HG02943 (cell line): Measurements from ENCODE around the gene JAZF1.

Experiments
- ATAC-seq: cut with Tn5 transposase; IDR thresholded peaks from one replicate; pipeline ENCODE4 v1.9.1; 2021; ENCODE audit warnings: mild to moderate bottlenecking, low read depth, moderate library complexity; ENCODE audit not compliant: unreplicated experiment

The JAZF1 gene

GRCh38 chr7:28180364-28181147 is at the start of gene JAZF1:
Gene JAZF1 (minus strand): TSS chr7:28180795.
- ATAC-seq = no peak

DNA sequence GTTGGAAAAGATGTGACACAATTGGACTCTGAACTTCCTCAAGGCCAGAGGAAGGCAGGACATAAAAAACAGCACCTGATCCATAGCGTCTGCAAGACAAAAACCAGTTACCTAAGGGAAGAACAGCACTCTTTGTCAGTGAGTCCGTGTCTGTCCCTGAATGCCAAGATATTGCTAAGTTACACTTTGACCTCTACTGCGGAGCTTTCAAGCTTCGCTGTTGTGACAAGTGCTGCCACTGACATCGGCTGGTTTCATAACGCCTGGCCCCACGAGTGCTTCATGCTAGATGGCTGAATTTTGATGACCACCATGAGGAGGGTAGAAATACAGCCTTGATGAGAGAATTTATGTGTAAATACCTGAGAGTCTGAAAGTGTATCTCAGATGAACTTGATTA is 49.7 kb upstream of the JAZF1 start:
- no peak for ATAC-seq

DNA sequence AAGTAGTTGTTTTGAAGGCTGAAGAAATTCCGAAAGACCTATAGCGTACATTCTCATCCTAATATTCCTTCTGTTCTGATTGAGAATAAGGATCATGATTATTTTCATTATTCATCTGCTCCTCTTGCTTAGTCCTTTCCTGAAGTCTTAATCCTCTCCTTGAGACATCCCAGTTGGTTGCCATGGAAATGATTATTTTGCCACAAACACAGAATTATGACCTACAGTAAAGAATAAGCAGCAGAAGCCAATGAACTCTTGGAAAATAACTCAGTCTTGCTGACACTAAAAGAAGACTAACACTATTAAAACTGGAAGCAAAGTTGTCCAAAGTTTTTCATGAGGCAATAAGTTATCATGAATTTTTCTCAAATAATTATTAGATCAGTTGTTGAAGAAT is 47.8 kb upstream of the JAZF1 start:
- no peak for ATAC-seq

DNA sequence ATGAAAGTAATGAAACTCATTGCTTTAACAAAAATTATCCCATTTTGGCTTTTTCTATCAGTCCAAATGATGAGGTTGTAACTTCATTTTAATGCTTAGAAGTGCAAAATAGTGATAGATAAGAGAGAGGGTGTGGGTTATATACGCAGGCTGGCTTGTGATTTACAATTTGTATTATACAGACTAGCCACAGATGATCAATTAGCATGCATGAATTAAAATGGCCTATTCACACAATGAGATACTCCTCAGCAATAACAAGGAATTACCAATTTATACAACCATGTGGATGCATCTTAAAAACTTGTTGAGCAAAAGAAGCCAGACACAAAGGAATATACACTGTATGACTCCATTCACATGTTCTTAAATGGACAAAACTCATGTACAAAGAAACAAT is 45.4 kb upstream of the JAZF1 start:
- ATAC-seq = no peak

DNA sequence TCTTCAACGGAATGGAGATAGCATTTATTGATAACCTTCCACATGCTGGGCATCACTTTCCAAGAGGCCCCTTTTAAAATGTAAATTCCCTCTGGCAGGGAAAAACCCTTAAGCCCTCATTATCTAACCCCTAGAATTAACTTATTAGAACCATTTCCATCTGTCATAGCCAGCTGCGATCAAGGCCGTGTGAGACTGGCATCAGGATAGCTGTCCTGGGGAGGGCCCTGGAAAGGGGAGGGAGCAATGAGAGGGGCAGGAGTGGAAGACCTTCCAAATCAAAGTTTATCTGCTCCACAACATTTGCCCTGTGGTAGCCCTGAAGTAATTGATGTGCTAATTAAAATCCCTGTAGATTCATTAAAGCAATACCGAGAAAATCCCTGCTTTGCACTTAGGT is 45.0 kb upstream of the JAZF1 start:
- ATAC-seq = no peak

DNA sequence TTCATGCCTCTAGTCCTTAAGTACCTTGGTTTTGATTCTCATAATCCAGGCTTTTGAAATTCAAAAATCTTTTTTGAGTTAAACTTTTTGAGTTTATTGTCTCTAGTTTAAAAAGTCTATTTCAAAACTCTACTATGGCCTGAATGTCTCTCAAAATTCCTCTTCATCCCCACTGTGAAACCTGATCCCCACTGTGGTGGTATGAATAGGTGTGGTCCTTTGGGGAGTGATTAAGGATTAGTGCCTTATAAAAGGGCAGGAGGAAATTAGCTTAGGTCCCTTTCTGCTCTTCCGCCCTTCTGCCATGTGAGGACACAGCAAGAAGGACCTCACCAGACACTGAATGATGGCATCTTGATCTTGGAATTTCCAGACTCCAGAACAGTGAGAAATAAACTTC is 44.1 kb upstream of the JAZF1 start:
- no peak for ATAC-seq

DNA sequence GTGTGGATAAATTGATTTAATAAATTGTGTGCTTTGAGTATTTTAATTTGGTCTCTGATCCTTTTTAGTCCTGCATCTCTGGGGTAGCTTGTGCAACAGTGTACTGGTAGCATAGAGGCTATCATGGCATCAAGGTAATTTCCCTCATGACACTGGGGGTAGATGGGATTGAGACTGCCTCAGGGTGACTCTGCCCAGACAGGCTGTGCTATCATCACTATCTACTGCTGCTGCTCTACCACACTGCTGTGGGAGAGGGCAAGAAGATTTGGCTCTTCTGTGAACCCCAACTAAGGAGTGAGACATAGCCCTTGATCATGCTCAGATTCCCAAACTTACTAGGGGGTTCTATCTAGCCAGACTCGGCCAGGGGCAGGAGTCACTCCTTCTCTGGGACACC is 43.6 kb upstream of the JAZF1 start:
- no peak for ATAC-seq

DNA sequence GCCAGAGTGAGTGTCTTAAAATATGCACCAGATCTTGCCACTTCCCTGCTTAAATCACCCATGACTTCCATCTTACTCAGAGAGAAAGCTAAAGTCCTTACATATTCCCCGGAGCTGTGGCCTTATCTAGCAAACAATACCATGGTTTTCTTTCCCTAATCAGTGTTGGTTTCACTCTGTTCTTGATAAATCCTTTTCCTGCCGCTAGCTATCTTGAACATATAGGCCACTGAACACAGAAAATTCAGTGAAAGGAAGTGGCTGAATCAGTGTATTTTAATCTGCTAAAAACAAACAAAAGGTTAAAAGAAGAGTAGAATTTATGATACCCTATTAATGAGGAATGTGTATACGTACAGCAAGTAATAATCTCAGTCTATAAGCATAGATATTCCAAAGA is 42.0 kb upstream of the JAZF1 start:
- no peak for ATAC-seq

DNA sequence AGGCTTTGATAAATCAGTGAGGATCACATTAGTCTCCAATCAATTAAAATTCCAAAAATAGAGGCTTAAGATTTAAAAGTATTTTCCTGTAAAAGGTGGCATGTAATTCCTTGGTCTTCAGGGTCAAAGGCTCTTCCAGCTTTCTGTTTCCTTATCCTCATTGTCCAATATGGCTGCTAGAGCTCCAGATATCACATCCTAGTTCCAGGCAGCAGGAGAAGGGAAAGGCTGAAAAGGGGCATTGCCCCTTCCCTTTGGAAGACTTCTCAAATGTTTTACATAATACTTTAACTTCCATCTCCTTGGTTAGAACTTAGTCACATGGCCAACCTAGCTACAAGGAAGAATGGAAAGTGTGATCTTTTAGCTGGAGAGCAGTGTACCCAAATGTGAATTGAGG is 39.2 kb upstream of the JAZF1 start:
- ATAC-seq = no peak

- ATAC-seq = no peak
These were observed 36.5 kb upstream of the JAZF1 start for GRCh38 chr7:28217143-28217542.

- ATAC-seq = no peak
These were observed 30.4 kb upstream of the JAZF1 start for GRCh38 chr7:28211006-28211405.

GRCh38 chr7:28208506-28208905 is 27.9 kb upstream of the JAZF1 start:
- no peak for ATAC-seq

DNA sequence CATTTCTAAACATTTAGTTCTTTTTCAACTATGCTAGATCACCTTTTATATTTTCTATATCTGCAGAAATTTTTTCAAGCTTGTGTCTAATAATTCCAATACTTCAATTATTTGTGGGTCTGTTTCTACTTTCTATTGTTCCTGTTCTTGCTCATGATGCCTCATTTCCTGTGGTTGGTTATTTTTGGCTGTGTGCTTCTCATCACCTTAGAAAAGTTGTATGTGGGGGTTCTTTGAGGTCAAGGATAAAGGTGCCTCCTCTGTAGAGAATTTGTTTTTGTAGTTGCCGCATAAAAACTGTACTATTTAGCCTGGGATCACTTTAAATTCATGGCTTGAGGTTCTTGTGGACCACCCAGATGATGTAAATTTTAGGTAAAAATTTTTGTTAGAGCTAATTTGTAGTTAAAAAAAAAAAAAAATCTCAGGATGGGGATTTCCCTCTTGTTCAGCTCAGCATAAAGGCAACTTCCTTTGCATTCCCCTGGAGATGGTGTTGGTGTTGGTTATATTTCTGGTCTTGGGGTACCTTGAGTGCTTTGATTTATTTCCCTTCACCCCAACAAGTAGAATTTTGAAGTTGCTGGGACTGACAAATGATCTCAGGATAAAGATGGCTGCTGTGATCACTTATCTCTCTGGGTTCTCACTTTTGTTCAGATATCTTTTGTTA is 27.0 kb upstream of the JAZF1 start:
- no peak for ATAC-seq

DNA sequence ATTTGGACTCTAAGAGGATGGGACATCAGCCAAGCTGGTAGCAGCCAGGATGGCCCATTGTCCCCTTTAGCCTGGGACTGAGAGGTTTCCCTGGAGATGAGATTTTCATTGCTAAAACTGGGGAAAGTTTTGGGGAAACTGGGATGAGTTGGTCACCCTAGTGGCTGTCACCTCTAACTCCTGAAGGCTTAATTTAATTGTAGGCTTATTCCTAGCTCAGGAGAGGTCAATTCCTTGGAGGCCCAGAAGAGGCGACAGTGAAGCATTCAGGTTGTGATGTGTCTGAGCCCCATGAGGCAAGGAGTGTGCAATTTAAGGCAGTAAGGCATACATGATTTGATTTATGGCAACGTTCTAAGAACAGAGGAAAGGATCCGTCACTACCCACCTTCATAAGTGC is 24.9 kb upstream of the JAZF1 start:
- no peak for ATAC-seq

- no peak for ATAC-seq
These were observed 23.1 kb upstream of the JAZF1 start for GRCh38 chr7:28203508-28204240.

DNA sequence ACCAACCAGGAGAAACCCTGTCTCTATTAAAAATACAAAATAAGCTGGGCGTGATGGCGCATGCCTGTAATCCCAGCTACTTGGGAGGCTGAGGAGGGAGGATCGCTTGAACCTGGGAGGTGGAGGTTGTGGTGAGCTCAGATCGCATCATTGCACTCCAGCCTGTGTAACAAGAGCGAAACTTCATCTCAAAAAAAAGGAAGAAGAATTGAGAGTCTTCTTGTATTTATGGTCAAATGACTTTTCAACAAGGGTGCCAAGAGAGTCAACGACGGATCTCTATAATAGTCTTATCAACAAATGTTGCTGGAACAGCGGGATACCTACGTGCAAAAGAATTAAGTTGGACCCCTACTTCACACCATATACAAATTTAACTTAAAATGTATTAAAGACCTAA is 21.6 kb upstream of the JAZF1 start:
- ATAC-seq = no peak

GRCh38 chr7:28201131-28201530 is 20.5 kb upstream of the JAZF1 start:
- ATAC-seq = no peak

DNA sequence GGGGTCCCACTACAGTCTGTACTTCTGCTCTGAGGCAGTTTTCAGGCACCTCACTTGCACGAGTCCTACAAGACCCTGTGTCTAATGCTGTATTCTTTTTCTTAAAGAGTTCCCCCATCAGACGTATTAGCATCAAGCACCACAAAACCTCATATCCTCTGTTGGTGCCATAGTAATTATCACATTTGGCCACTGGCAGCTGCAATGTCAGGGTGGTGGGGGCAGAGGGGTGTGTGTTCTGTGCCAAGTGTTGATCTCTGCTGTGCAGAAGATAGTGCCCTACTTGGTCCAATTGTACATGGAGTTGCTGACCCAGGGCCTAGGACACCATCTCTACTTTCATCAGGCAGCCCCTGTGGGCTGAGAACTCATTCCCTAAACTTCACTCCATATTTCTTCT is 20.0 kb upstream of the JAZF1 start:
- no peak for ATAC-seq

DNA sequence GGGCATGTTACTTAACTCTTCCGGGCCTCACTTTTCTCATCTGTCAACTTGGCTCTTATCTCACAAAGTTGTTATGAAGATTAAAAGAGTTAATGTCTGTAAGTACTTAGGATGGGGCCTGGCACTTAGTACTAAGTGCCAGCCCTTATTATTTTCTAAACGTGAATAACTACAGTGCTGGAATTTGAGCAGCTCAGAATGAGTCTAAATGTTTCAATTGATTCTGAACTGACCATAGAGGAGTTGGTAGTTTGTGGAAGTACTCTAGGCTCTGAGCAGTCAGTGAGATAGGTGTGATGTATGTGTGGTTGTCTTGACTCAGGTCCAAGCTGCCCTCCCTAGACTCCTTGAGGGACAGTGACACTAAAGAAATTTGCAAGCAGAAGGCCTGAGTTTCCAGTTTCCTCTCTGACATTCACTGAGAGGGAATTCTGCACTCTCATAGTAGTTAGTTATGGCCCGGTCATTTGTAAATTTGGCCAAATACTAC is 18.5 kb upstream of the JAZF1 start:
- no peak for ATAC-seq

- no peak for ATAC-seq
These were observed 15.5 kb upstream of the JAZF1 start for GRCh38 chr7:28195910-28196620.
